ENCODE measurements around the gene MRAP.

MRAP gene

GRCh38 chr21:32352526-32352925, 53.9 kb downstream of the MRAP start:
- no peak overlapping the region for H3K9ac ChIP-seq (ENCODE audit: low read depth in 1 of 2, low read length in 2 of 2)
- no peaks in the 10 kb centered on the region for H3K27me3 ChIP-seq (ENCODE audit: control insufficient read depth in 2 of 2, insufficient read depth in 2 of 2, low read length in 2 of 2)
- H3K4me3 ChIP-seq (ENCODE audit: low read length in 2 of 2): no peak overlapping the region
- no peak overlapping the region for H3K27ac ChIP-seq (ENCODE audit: low read depth in 2 of 2, low read length in 2 of 2)
- peaks cover 73 to 87% of the 10 kb centered on the region in 2 donors for H3K36me3 ChIP-seq (ENCODE audit: control insufficient read depth in 2 of 2, insufficient read depth in 2 of 2, low read length in 2 of 2)
- peaks cover 0 to 4% of the 10 kb centered on the region in 2 donors for H3K4me1 ChIP-seq (ENCODE audit: control insufficient read depth in 2 of 2, insufficient read depth in 2 of 2, low read length in 2 of 2)
- no peaks in the 10 kb centered on the region for H3K9me3 ChIP-seq (ENCODE audit: control insufficient read depth in 2 of 2, low read length in 2 of 2)

GRCh38 chr21:32353002-32353711, 54.5 kb downstream of the MRAP start:
- H3K36me3 ChIP-seq (ENCODE audit: control insufficient read depth in 2 of 2, insufficient read depth in 2 of 2, low read length in 2 of 2): peaks cover 70 to 84% of the 10 kb centered on the region in 2 donors
- H3K27me3 ChIP-seq (ENCODE audit: control insufficient read depth in 2 of 2, insufficient read depth in 2 of 2, low read length in 2 of 2): no peaks in the 10 kb centered on the region
- H3K27ac ChIP-seq (ENCODE audit: low read depth in 2 of 2, low read length in 2 of 2): no peak overlapping the region
- H3K4me1 ChIP-seq (ENCODE audit: control insufficient read depth in 2 of 2, insufficient read depth in 2 of 2, low read length in 2 of 2): peaks cover 0 to 1% of the 10 kb centered on the region in 2 donors
- no peak overlapping the region for H3K9ac ChIP-seq (ENCODE audit: low read depth in 1 of 2, low read length in 2 of 2)
- no peaks in the 10 kb centered on the region for H3K9me3 ChIP-seq (ENCODE audit: control insufficient read depth in 2 of 2, low read length in 2 of 2)
- H3K4me3 ChIP-seq (ENCODE audit: low read length in 2 of 2): no peak overlapping the region

- peaks cover 75 to 83% of the 10 kb centered on the region in 2 donors for H3K36me3 ChIP-seq (ENCODE audit: control insufficient read depth in 2 of 2, insufficient read depth in 2 of 2, low read length in 2 of 2)
- no peak overlapping the region for H3K4me3 ChIP-seq (ENCODE audit: low read length in 2 of 2)
- no peaks in the 10 kb centered on the region for H3K4me1 ChIP-seq (ENCODE audit: control insufficient read depth in 2 of 2, insufficient read depth in 2 of 2, low read length in 2 of 2)
- H3K27ac ChIP-seq (ENCODE audit: low read depth in 2 of 2, low read length in 2 of 2): no peak overlapping the region
- H3K9me3 ChIP-seq (ENCODE audit: control insufficient read depth in 2 of 2, low read length in 2 of 2): no peaks in the 10 kb centered on the region
- no peak overlapping the region for H3K9ac ChIP-seq (ENCODE audit: low read depth in 1 of 2, low read length in 2 of 2)
- H3K27me3 ChIP-seq (ENCODE audit: control insufficient read depth in 2 of 2, insufficient read depth in 2 of 2, low read length in 2 of 2): no peaks in the 10 kb centered on the region
Measured at GRCh38 chr21:32356874-32357395, 58.3 kb downstream of the MRAP start.

GRCh38 chr21:32359719-32360260, 61.1 kb downstream of the MRAP start:
- no peak overlapping the region for H3K9ac ChIP-seq (ENCODE audit: low read depth in 1 of 2, low read length in 2 of 2)
- H3K9me3 ChIP-seq (ENCODE audit: control insufficient read depth in 2 of 2, low read length in 2 of 2): no peaks in the 10 kb centered on the region
- peaks cover 62 to 71% of the 10 kb centered on the region in 2 donors for H3K36me3 ChIP-seq (ENCODE audit: control insufficient read depth in 2 of 2, insufficient read depth in 2 of 2, low read length in 2 of 2)
- H3K27me3 ChIP-seq (ENCODE audit: control insufficient read depth in 2 of 2, insufficient read depth in 2 of 2, low read length in 2 of 2): no peaks in the 10 kb centered on the region
- H3K4me1 ChIP-seq (ENCODE audit: control insufficient read depth in 2 of 2, insufficient read depth in 2 of 2, low read length in 2 of 2): peaks cover 0 to 2% of the 10 kb centered on the region in 2 donors
- H3K27ac ChIP-seq (ENCODE audit: low read depth in 2 of 2, low read length in 2 of 2): no peak overlapping the region
- H3K4me3 ChIP-seq (ENCODE audit: low read length in 2 of 2): no peak overlapping the region

GRCh38 chr21:32360401-32360975, 61.8 kb downstream of the MRAP start:
- Histone ChIP-seq H3K27ac (ENCODE audit: low read depth in 2 of 2, low read length in 2 of 2) (no peak overlapping the region), H3K9ac (ENCODE audit: low read depth in 1 of 2, low read length in 2 of 2) (no peak overlapping the region), H3K27me3 (ENCODE audit: control insufficient read depth in 2 of 2, insufficient read depth in 2 of 2, low read length in 2 of 2) (no peaks in the 10 kb centered on the region), H3K4me3 (ENCODE audit: low read length in 2 of 2) (no peak overlapping the region), H3K9me3 (ENCODE audit: control insufficient read depth in 2 of 2, low read length in 2 of 2) (no peaks in the 10 kb centered on the region), H3K4me1 (ENCODE audit: control insufficient read depth in 2 of 2, insufficient read depth in 2 of 2, low read length in 2 of 2) (peaks cover 0 to 5% of the 10 kb centered on the region in 2 donors), H3K36me3 (ENCODE audit: control insufficient read depth in 2 of 2, insufficient read depth in 2 of 2, low read length in 2 of 2) (peaks cover 57 to 65% of the 10 kb centered on the region in 2 donors)

Measured in mucosa of rectum (tissue), 2 donors.